Neuron (in vitro differentiated cells): ENCODE results near the gene DENND1C.
"Not testable (repeated sequence)": the region's sequence is repeated elsewhere in the genome, so short reads cannot be mapped to it uniquely, and the experiment has no call there.

Experiments
- H2AFZ ChIP-seq: one replicate; pipeline ENCODE4 v1.6.1; 2013; ENCODE audit warnings: low read depth, mild to moderate bottlenecking, inconsistent platforms, low read length, moderate library complexity
- H3K27me3 ChIP-seq: one replicate; pipeline ENCODE4 v1.6.1; 2013; ENCODE audit warnings: low read length; ENCODE audit not compliant: insufficient read depth
- H3K36me3 ChIP-seq: one replicate; pipeline ENCODE4 v1.6.1; 2013; ENCODE audit warnings: low read length; ENCODE audit not compliant: insufficient read depth
- H3K4me1 ChIP-seq: one replicate; pipeline ENCODE4 v1.6.1; 2013; ENCODE audit warnings: low read length; ENCODE audit not compliant: insufficient read depth
- H3K4me3 ChIP-seq: 2 replicates; pipeline ENCODE4 v1.5.1; 2013; ENCODE audit warnings: mild to moderate bottlenecking, low read length, moderate library complexity
- H3K9me3 ChIP-seq: one replicate; pipeline ENCODE4 v1.6.1; 2013; ENCODE audit warnings: low read length

The DENND1C gene

DNA sequence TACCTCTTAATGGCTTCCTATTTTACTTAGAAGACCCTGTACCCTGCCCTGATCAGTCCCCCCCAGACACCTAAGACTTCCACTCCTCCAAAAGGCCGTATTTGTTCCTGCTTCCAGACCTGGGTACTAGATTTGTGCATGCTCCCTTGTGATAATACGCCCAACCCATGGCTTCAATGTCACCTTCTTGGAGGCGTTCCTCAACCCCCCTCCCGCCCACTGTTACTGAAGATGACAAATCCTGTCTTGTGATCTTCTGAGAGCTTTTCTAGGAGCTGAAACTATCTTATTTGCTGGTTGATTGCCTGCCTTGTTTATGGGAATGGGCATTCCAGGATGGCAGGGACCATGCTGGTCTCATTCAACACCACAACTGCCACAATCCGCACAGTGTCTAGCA lies 31.4 kb downstream of the DENND1C start:
- Histone ChIP-seq H3K36me3 (peaks cover 32% of the 10 kb centered on the region), H3K4me3 (no peak overlapping the region), H3K9me3 (peaks cover 22% of the 10 kb centered on the region), H2AFZ (no peak overlapping the region), H3K27me3 (no peaks in the 10 kb centered on the region), H3K4me1 (no peaks in the 10 kb centered on the region)

DNA sequence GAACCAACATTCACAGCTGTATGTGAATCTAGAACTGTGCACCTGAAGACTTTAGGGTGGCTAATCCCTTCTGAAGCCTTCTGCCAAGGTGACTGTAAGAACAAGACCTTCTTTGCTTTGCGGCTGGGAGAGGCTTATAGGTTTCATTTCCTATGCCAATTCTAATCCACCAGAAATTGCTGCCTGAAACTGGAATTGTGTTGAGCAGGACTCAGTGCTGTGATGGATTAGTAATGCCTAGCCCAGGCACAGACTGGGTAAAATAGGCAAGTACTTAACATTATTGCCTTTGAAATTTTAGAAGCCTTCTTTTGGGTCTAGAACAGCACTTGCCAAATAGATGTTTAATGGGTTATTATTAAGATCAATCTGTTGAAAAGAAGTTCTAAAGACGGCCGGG lies 33.5 kb downstream of the DENND1C start:
- Histone ChIP-seq H3K36me3 (peaks cover 16% of the 10 kb centered on the region), H3K27me3 (no peaks in the 10 kb centered on the region), H3K9me3 (peaks cover 7% of the 10 kb centered on the region), H2AFZ (no peak overlapping the region), H3K4me3 (no peak overlapping the region), H3K4me1 (no peaks in the 10 kb centered on the region)

DNA sequence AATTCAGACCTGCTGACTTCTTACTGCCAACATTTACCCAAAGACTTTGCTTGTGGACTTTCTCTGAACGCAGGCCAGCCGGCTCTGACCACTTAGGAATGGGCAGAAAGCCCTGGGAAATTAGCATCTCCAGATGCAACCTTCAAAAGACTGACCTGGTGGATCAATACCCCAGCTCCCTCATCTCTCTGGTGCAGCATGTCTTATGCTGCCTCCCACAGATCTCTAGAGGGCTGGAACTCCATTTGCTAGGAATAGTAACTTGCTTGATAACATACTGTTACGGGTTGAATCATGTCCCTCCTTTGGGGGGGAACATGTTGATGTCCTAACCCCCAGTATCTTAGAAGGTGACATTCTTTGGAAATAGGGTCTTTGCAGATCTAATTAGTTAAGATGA lies 35.1 kb downstream of the DENND1C start:
- Histone ChIP-seq H3K36me3 (peaks cover 6% of the 10 kb centered on the region), H3K9me3 (peaks cover 3% of the 10 kb centered on the region), H3K27me3 (no peaks in the 10 kb centered on the region), H3K4me3 (no peak overlapping the region), H3K4me1 (no peaks in the 10 kb centered on the region), H2AFZ (no peak overlapping the region)

DNA sequence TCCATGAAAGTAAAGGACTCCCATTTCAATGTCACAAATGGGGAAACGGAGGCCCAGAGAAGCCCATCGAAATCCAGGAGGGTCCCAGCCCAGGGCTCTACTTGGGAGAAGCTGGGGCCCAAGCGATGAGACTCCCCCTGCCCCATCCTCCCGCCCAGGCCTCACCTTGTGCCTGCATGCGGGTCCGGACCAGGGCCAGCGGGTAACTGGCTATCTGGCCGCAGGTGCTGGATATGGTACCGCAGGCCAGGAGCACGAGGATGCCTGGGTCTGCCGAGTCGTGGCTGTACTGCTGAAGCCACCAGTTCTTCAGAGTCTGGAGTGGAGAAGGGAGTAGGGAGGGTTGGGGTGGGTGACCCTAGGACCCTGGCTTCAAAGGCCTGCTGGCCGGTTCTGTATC lies 37.6 kb downstream of the DENND1C start:
- no peak overlapping the region for H3K4me3 ChIP-seq
- no peak overlapping the region for H2AFZ ChIP-seq
- H3K27me3 ChIP-seq = no peaks in the 10 kb centered on the region
- H3K9me3 ChIP-seq = peaks cover 3% of the 10 kb centered on the region
- H3K36me3 ChIP-seq = no peaks in the 10 kb centered on the region
- no peaks in the 10 kb centered on the region for H3K4me1 ChIP-seq

DNA sequence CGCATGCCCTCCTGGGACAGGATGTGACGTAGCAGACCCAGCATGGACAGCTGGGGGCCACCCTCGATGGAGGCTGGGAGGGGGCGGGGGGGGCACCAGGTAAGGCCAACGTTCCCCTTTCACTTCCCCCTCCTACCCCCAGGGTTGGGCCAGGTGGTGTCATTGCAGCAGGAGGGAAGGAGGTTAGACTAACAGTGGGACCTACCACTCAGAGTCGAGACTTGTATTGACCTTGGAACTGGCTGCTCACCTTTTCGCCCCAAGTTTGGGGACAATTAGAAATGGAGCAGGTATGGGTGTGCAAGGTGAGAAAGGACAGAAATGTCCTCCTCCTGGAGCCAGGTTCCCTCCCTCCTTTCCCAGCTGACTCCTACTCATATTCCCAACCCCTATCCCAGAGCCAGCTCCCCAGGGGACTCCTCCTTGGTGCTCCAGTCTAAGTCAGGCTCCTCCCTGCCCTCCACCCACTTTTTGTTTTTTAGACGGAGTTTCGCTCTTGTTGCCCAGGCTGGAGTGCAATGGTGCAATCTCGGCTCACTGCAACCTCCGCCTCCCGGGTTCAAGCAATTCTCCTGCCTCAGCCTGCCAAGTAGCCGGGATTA lies 39.4 kb downstream of the DENND1C start:
- no peaks in the 10 kb centered on the region for H3K27me3 ChIP-seq
- no peak overlapping the region for H3K4me3 ChIP-seq
- no peaks in the 10 kb centered on the region for H3K36me3 ChIP-seq
- peaks cover 3% of the 10 kb centered on the region for H3K9me3 ChIP-seq
- H3K4me1 ChIP-seq = no peaks in the 10 kb centered on the region
- H2AFZ ChIP-seq = no peak overlapping the region

DNA sequence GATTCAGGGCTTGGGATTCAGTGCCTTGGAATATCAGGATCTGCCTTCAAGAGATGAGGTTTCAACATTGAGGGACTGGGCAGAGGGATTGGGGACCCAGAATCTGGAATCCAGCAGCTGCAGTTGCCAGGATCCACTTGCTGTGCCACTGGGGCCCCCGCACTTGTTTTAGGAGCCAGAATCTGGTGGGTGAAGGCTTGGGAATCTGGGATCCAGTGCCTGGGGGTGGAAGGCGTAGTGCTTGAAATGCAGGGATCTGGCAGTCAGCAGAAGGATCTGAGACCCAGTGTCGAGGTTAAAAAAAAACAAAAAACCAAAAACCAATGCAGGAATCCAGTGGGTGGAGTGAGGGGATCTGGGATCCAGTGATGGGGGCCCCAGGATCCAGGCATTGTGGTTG lies 40.7 kb downstream of the DENND1C start:
- H3K4me1 ChIP-seq = no peaks in the 10 kb centered on the region
- H3K36me3 ChIP-seq = no peaks in the 10 kb centered on the region
- peaks cover 3% of the 10 kb centered on the region for H3K9me3 ChIP-seq
- H3K4me3 ChIP-seq = no peak overlapping the region
- no peaks in the 10 kb centered on the region for H3K27me3 ChIP-seq
- no peak overlapping the region for H2AFZ ChIP-seq

DNA sequence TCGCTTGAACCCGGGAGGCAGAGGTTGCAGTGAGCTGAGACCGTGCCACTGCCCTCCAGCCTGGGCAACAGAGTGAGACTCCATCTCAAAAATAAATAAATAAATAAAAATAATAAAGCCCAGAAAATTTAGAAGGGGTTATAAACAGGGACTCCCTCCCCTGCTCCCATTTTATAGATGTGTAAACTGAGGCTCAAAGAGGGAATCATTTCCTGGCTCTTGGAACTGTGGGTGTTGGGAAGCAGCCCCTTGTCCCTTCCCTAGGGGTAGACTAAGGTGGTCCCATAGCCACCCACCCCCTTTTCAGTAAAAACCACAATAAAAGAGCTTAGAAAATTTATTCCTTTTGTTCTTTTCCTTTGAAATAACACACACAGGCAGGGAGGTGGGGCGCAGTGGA lies 41.8 kb downstream of the DENND1C start:
- Histone ChIP-seq H3K4me1 (no peaks in the 10 kb centered on the region), H2AFZ (no peak overlapping the region), H3K36me3 (no peaks in the 10 kb centered on the region), H3K9me3 (no peaks in the 10 kb centered on the region), H3K27me3 (no peaks in the 10 kb centered on the region), H3K4me3 (no peak overlapping the region)

DNA sequence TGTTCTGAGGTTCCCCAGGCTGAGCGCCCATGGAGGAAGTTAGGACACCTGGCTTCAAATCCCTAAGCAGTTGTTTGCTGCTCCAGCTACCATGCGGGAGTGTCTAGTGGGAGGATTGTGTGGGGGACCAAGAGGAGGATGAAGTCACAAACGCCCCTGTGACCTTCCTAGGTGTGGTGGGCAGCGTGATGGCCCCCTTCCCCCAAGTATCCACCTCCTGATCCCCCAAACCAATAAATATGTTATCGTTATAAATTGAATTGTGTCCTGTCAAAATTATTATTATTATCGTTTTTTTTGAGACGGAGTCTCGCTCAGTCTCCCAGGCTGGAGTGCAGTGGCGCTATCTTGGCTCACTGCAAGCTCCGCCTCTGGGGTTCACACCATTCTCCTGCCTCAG lies 47.9 kb downstream of the DENND1C start, which contains the start of gene SLC25A41:
Gene SLC25A41, minus strand, starts transcription at position 101 of the 400 bp plus-strand sequence. Its CDS starts 70 bp downstream, at position 31.
- no peaks in the 10 kb centered on the region for H3K9me3 ChIP-seq
- H3K4me1 ChIP-seq = no peaks in the 10 kb centered on the region
- no peak within 1 kb of the TSS for H2AFZ ChIP-seq
- no peaks in the 10 kb centered on the region for H3K36me3 ChIP-seq
- no peak within 1 kb of the TSS for H3K4me3 ChIP-seq
- H3K27me3 ChIP-seq = no peaks in the 10 kb centered on the region

DNA sequence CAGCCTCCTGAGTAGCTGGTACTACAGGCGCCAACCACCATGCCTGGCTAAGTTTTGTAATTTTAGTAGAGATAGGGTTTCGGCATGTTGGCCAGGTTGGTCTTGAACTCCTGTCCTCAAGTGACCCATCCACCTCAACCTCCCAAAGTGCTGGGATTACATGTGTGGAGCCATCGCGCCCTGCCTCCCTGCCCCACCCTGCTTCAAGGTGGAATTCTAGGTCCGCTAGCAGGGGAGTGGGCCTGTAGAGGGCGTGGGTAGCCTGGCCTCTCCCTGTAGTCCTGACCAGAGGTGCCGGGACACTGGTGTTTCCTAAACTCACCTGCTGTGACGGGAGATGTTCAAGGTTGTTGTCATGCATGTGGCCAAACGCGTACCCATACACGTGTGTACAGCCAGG lies 48.4 kb downstream of the DENND1C start:
- Histone ChIP-seq H3K36me3 (no peaks in the 10 kb centered on the region), H3K4me3 (no peak overlapping the region), H2AFZ (no peak overlapping the region), H3K9me3 (no peaks in the 10 kb centered on the region), H3K4me1 (no peaks in the 10 kb centered on the region), H3K27me3 (no peaks in the 10 kb centered on the region)

DNA sequence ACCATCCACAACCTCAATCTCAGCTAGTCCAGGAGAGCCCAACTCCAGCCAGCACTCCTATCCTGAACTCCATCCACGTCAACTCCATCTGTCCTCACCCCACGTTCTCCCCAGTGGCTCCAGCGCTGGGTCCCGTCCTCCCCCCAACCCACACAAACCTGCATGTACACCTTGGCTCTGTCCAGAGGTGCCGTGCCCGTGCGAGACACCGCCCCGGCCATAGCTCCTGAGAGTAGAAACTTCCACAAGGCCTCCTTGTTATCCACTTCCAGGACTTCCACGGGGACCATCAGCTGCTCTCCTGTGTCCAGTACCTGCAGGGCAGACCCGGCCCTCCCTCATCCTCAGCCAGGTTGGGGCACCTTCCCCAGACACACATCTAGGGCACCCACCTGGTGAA lies 49.7 kb downstream of the DENND1C start:
- no peaks in the 10 kb centered on the region for H3K4me1 ChIP-seq
- no peaks in the 10 kb centered on the region for H3K36me3 ChIP-seq
- H3K9me3 ChIP-seq = no peaks in the 10 kb centered on the region
- H3K27me3 ChIP-seq = no peaks in the 10 kb centered on the region
- no peak overlapping the region for H2AFZ ChIP-seq
- H3K4me3 ChIP-seq = no peak overlapping the region

DNA sequence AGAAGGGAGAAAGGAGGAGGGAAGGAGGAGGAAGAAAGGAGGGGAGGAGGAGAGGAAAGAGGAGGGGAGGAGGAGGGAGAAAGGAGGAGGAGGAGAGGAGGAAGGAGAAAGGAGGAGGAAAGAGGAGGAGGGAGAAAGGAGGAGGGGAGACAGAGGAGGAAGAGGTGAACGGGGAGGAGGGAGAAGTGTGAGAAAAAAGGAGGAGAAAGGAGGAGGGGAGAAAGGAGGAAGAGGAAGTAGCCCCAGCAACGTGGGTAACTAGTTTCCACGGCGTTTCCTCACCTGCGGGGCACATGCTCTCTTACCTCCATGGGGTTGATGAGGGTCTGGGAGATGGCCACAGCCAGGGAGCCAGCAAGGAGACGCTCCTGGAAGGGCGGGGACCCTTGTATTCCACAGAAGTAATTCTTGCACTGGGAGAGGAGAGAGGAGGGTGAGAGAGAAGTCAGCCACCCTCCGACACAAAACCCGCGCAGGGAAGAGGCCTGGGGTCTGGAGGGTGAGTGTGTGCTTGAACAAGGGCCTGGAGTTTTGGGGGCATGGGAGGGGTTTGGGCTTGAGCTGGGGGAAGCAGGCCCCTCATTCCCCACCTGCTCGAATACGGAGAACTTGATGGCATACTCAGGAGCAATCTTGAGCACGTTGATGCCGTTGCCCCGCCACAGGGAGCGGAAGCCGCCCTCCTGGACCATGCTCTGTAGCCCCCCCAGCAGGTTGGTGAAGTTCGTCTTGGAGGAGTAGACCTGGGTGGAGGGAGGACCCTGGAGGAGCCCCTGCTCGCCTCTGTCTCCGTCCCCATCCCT lies 52.0 kb downstream of the DENND1C start:
- no peak overlapping the region for H3K4me3 ChIP-seq
- H3K36me3 ChIP-seq = no peaks in the 10 kb centered on the region
- H3K9me3 ChIP-seq = no peaks in the 10 kb centered on the region
- H2AFZ ChIP-seq = no peak overlapping the region
- peaks cover 2% of the 10 kb centered on the region for H3K4me1 ChIP-seq
- no peaks in the 10 kb centered on the region for H3K27me3 ChIP-seq

DNA sequence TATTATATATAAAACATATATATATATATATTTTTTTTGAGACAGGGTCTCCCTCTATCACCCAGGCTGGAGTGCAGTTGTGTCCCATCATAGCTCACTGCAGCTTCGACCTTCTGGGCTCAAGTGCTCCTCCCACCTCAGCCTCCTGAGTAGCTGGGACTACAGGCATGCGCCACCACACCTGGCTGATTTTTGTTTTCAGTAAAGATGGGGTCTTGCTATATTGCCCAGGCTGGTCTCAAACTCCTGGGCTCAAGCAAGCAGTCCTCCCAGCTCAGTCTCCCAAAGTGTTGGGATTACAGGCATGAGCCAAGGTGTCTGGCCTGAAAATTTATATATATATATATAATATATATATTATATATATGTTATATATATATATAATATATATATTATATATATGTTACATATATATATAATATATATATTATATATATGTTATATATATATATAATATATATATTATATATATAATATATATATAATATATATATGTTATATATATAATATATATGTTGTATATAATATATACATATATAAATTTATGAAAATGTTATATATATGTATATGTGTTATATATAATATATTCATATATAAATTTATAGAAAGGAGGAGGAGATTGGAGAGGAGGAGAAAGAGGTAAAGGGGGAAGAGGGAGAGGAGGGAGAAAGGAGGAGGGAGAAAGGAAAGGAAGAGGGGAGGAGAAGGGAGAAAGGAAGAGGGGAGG lies 52.7 kb downstream of the DENND1C start:
- H2AFZ ChIP-seq, H3K9me3 ChIP-seq, H3K4me3 ChIP-seq, H3K4me1 ChIP-seq, H3K36me3 ChIP-seq, H3K27me3 ChIP-seq: not testable (repeated sequence)

DNA sequence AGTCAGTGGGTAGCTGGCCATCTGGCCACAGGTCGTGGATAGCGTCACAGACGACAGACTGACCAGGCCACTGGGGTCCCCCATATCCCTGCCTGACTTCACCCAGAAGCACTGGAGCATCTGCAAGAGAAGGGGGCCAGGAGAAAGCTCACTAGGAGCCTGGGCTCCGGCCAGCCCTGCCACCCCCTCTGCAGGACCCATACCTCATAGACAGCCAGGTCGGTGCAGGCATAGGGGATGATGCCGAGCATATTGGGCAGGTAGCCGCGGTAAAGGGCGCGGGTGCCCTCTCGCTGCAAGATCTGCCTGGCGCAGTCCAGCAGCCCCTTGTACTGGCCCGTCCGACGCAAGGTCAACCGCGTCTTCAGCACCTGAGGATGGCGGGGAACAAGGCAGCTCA lies 54.5 kb downstream of the DENND1C start:
- Histone ChIP-seq H3K4me3 (no peak overlapping the region), H3K27me3 (no peaks in the 10 kb centered on the region), H3K4me1 (peaks cover 19% of the 10 kb centered on the region), H2AFZ (no peak overlapping the region), H3K9me3 (no peaks in the 10 kb centered on the region), H3K36me3 (peaks cover 5% of the 10 kb centered on the region)
